ENCODE data around the gene NDUFV2.

Gene NDUFV2

GRCh38 chr18:9102508-9103375, at the start of gene NDUFV2:
Gene NDUFV2, plus strand, starts transcription at chr18:9102699. Its CDS starts 45 bp downstream, at chr18:9102744.
- intact Hi-C loops (cut with DNase I; ENCODE audit: low total_unique reads): loop anchor here (2.0 kb wide), 1 partner anchor 34 kb away; the partner anchor contains the start of gene ANKRD12
- Histone ChIP-seq H3K27ac (peak within 1 kb of the TSS; percentile 90 to 97), H3K9me3 (no peaks in the 10 kb centered on the region), H3K27me3 (no peaks in the 10 kb centered on the region), H3K4me1 (peaks cover 0 to 48% (median 37%) of the 10 kb centered on the region in 4 donors), H3K36me3 (no peaks in the 10 kb centered on the region), H3K4me3 (peak within 1 kb of the TSS; percentile 77 to 88)
- TF ChIP-seq, protein P1, sequence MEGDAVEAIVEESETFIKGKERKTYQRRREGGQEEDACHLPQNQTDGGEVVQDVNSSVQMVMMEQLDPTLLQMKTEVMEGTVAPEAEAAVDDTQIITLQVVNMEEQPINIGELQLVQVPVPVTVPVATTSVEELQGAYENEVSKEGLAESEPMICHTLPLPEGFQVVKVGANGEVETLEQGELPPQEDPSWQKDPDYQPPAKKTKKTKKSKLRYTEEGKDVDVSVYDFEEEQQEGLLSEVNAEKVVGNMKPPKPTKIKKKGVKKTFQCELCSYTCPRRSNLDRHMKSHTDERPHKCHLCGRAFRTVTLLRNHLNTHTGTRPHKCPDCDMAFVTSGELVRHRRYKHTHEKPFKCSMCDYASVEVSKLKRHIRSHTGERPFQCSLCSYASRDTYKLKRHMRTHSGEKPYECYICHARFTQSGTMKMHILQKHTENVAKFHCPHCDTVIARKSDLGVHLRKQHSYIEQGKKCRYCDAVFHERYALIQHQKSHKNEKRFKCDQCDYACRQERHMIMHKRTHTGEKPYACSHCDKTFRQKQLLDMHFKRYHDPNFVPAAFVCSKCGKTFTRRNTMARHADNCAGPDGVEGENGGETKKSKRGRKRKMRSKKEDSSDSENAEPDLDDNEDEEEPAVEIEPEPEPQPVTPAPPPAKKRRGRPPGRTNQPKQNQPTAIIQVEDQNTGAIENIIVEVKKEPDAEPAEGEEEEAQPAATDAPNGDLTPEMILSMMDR (IDR thresholded peaks at IDR 0.05): peak in 1 of 2 experiments; percentile 10
- peak; percentile 94 to 98 for DNase-seq

DNA sequence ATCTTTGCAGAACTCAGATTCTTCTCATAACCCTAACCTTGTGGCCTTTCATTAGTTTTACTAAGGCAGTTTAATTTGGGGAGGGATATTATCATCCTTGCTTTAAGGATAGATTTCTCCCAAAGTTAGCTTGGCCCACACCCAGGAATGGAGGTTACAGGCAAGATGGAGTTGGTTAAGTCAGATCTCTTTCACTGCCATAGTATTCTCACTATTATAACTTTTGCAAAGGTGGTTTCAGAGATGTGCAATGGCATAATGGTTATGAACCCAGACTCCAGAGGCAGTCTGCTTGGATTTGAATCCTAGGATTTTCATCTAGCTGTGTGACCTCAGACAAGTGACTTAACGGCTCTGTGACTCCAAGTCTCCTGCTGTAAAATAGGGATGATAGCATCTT, 48.7 kb upstream of the NDUFV2 start:
- TF ChIP-seq, protein P1 (IDR thresholded peaks at IDR 0.05): no peak
- intact Hi-C loops (cut with DNase I; ENCODE audit: low total_unique reads): no loop called here

GRCh38 chr18:9055185-9055584, 47.3 kb upstream of the NDUFV2 start:
- no peak overlapping the region for H3K4me3 ChIP-seq
- intact Hi-C loops (cut with DNase I; ENCODE audit: low total_unique reads): no loop called here
- no peaks in the 10 kb centered on the region for H3K27me3 ChIP-seq
- H3K4me1 ChIP-seq: peaks cover 0 to 6% (median 0%) of the 10 kb centered on the region in 4 donors
- no peak for DNase-seq
- H3K36me3 ChIP-seq: no peaks in the 10 kb centered on the region
- TF ChIP-seq, protein P1 (IDR thresholded peaks at IDR 0.05): peak; percentile 19 to 24
- H3K9me3 ChIP-seq: peaks cover 0 to 7% (median 6%) of the 10 kb centered on the region in 3 donors
- no peak overlapping the region for H3K27ac ChIP-seq

More for the DNA sequence above, 48.7 kb upstream of the NDUFV2 start:
- Histone ChIP-seq H3K4me3 (no peak overlapping the region), H3K9me3 (peaks cover 0 to 7% (median 6%) of the 10 kb centered on the region in 3 donors), H3K36me3 (no peaks in the 10 kb centered on the region), H3K4me1 (peaks cover 0 to 6% (median 0%) of the 10 kb centered on the region in 4 donors), H3K27ac (no peak overlapping the region), H3K27me3 (no peaks in the 10 kb centered on the region)
- DNase-seq: no peak

- H3K27me3 ChIP-seq: no peaks in the 10 kb centered on the region
- intact Hi-C loops (cut with DNase I; ENCODE audit: low total_unique reads): no loop called here
- no peak overlapping the region for H3K27ac ChIP-seq
- no peaks in the 10 kb centered on the region for H3K36me3 ChIP-seq
- no peak for DNase-seq
- peaks cover 0 to 6% (median 0%) of the 10 kb centered on the region in 4 donors for H3K4me1 ChIP-seq
- H3K9me3 ChIP-seq: peaks cover 0 to 7% (median 6%) of the 10 kb centered on the region in 3 donors
- TF ChIP-seq, protein P1 (IDR thresholded peaks at IDR 0.05): no peak
- no peak overlapping the region for H3K4me3 ChIP-seq
These were observed 46.9 kb upstream of the NDUFV2 start for GRCh38 chr18:9055626-9056025.

DNA sequence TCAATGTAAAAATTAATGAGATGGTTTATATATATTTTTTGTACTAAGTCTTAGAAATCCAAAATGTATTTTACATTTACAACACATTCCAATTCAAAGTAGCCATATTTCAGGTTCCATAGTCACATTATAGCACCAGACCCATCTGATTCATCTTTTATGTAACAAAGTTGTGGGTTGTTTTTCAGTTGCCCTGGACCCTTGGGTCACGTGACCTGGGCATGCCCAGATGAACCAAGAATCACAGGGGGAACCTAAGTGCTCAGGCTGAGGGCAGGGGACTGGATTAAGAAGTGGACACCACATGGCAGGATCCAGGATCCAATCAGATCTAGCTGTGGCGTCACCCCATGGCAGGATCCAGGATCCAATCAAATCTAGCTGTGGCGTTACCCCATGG, 44.9 kb upstream of the NDUFV2 start:
- no peak overlapping the region for H3K27ac ChIP-seq
- no peaks in the 10 kb centered on the region for H3K36me3 ChIP-seq
- intact Hi-C loops (cut with DNase I; ENCODE audit: low total_unique reads): no loop called here
- peaks cover 0 to 6% (median 5%) of the 10 kb centered on the region in 3 donors for H3K9me3 ChIP-seq
- no peaks in the 10 kb centered on the region for H3K27me3 ChIP-seq
- H3K4me3 ChIP-seq: no peak overlapping the region
- TF ChIP-seq, protein P1 (IDR thresholded peaks at IDR 0.05): no peak
- H3K4me1 ChIP-seq: peaks cover 0 to 6% (median 0%) of the 10 kb centered on the region in 4 donors
- no peak for DNase-seq

All from tibial artery (tissue), 4 donors.